HG03095 (cell line): ENCODE data around the gene KRT5.

Source experiments
- ATAC-seq: cut with Tn5 transposase; IDR thresholded peaks from one replicate; pipeline ENCODE4 v1.9.1; 2021; ENCODE audit warnings: moderate library complexity; ENCODE audit not compliant: unreplicated experiment

KRT5 gene

GRCh38 chr12:52519826-52520662, at the start of gene KRT5:
KRT5 (minus strand) TSS chr12:52520394; CDS start chr12:52520296, 98 bp downstream.
- ATAC-seq = no peak

- ATAC-seq = no peak
Observed at GRCh38 chr12:52568111-52568510, 47.9 kb upstream of the KRT5 start.

- no peak for ATAC-seq
Observed at GRCh38 chr12:52566847-52567291, 46.7 kb upstream of the KRT5 start.

GRCh38 chr12:52564582-52564981, 44.4 kb upstream of the KRT5 start:
- no peak for ATAC-seq

DNA sequence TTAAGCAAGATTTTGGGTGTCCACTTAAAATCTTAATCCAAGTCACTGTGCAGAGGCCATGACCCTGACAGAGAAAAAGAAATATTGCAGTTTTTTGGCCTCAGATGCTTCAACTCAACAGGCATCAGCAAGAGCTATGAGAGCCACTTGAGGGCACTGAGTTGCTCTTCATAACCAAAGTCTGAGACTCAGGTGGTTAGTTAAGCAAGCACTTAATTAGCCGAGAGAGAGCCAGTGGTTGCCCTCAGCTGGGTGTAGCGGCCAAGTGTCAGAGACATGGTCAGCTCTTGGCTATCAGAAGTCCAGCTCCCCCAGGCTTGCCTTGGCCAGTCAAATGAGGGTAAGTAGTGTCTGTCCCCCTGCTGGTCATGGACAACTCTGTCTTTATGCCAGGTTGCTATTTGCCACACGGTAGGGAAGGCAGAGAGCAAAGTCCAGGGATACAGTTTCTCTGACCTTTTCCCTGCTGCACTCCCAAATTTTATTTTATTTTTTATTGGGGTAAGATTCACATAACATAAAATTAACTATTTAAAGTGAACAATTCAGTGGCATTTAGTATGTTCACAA, 41.8 kb upstream of the KRT5 start:
- no peak for ATAC-seq

DNA sequence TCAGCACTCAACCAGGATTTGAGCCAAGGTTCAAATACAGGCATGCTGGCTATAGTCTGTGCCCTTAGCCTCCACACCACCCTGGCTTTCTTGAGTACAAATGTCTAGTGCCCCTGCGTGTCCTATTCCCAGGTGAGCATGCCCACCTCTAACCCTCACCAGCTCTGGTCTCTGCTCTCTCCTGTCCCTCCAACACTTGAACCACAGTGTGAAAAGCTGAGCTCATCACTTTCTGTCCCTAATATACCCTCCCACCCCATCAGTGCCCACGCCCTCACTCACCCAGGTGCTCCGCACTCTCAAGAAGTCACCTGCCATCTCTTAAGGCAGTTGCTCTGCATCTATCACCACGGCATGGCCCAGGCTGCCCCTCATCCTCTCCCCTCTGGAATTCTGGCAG, 39.8 kb upstream of the KRT5 start:
- no peak for ATAC-seq

- ATAC-seq = no peak
Observed at GRCh38 chr12:52558781-52559445, 38.7 kb upstream of the KRT5 start.

GRCh38 chr12:52557476-52557875, 37.3 kb upstream of the KRT5 start:
- ATAC-seq = no peak

GRCh38 chr12:52555577-52555976, 35.4 kb upstream of the KRT5 start:
- ATAC-seq = no peak

DNA sequence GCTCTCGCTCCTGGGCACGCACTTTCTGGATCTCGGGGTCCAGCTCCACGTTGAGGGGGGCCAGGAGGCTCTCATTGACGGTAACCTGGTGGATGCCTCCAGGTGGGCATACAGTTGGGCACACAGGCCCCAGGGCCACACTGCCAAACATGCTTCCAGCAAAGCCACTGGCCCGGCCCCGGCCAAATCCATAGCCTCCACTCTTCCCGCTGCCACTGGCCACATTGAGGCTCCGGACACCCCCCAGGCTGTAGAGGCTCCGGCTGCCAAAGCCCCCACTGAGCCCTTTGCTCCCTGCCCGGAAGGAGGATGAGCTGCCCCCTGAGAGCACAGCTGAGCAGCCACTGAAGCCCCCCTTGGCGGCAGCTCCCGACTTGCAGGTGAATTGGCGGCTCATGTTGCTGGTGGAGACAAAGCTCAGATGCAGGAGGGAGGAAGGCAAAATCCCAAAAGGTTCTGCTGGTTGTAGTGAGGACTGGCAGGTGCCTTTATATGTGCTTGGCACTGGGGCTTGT, 32.5 kb upstream of the KRT5 start, which contains the start of gene KRT71:
KRT71 (minus strand) TSS at position 465 of the 515 bp plus-strand sequence; CDS start at position 397, 68 bp downstream.
- ATAC-seq = no peak

GRCh38 chr12:52552055-52552454, 31.9 kb upstream of the KRT5 start:
- no peak for ATAC-seq

DNA sequence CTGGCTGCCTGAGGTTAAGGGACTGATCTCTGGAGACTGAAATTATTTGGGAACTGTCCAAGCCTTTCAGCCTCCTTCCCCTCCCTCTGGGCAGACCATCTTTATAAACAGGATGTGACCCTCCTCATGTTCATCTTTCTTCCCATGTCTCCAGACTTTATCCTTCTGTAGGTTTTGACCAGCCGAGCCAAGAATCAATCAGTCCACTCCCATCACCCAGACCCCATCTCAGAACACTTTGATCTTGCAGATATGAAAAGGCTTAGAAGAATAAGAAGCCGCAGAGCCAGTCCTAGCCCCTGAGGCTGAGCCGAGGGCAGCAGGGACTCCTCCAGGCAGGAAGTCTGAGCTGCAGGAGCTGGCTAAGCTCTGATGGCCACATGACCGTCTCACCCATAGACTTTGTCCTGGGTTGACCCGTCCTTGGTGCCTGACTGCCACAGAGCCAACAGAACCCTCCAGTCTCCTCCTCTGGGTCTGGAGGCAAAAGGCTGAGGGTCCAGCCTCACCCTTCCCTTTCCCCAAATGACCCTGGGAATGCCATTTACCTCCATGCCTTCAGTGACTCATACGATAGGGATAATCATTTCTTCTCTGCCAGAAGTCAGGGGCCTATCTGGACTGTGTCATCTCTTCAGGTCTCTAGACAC, 31.1 kb upstream of the KRT5 start:
- ATAC-seq = no peak

DNA sequence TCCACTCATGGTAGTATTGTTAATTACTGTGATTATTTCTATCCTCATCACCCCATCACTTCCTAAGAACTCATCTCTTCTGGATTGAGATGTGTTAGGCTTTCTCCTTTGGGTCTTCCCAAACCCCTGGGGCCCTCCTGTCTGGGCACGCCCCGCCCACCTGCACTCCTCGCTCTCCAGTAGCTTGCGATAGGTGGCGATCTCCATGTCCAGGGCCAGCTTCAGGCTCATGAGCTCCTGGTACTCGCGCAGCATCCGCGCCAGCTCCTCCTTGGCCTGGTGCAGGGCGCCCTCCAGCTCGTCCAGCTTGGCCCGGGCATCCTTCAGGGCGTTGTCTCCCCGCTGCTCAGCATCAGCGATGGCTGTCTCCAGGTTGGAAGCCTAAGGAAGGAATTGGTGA, 25.9 kb upstream of the KRT5 start:
- no peak for ATAC-seq

DNA sequence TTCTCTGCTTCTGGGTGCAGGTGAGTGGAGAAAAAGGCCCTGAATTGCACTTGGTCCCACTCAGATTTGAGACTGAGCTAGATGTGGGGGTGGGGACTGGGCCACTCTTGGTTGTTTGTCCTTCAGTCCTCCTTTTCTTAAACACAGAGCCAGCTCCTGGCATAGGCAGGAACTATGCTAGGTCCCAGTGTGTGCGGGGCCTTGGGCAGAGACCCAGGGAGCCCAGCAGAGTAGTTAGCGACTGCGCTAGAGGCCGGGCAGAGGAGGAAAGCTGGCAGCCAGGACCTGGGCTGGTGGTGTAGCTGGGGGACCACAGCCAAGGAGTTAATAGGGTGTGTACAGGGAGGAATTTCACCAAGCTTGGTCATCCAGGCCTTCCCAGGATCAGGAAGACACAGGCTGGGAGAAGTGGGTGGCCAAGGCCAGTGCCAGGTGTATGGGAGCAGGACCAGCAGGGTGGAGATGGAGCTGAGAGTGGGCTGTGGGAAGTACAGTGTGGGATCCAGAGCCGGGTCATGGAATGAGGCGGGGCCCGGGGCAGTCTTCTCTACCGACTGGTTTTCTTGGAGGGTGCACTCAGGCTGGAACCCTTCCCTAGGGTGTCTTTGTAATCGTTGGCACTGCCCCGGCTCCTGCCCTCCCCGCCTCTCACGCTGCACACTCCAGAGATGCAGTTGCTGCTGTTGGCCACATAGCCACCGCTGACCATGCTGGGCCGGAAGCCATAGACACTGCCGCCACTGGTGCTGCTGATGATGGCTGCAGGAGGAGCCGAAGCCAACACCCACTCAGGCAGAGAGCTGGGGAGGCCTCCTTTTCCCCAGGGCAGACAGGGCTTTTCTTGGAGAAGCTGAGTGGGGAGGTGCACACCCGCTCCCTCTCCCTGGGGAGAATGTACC, 24.0 kb upstream of the KRT5 start:
- no peak for ATAC-seq

DNA sequence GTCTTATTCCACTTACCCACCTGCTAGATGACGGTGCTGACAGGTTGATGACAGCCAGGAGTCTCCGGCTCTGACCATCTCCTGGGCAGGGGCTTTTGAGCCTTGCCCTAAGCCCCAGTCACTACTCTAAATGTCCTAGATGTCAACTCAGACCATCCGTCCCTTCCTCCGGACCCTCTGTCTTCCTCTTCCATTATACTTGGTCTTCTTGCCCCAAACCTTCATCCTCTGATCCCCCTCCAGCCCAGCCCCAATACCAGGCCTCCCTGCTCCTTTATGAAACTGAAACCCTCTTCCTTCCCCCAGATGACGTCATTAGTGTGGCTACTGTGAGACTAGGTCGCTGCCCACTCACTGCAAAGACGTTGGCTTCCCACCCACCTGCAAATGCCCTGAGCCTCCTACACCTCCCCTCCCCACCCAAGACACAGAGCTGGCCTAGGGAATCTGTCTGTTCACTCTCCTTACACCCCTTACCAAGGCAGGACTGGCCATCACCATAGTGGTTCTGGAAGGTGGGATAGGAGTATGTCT, 22.7 kb upstream of the KRT5 start:
- ATAC-seq = no peak

DNA sequence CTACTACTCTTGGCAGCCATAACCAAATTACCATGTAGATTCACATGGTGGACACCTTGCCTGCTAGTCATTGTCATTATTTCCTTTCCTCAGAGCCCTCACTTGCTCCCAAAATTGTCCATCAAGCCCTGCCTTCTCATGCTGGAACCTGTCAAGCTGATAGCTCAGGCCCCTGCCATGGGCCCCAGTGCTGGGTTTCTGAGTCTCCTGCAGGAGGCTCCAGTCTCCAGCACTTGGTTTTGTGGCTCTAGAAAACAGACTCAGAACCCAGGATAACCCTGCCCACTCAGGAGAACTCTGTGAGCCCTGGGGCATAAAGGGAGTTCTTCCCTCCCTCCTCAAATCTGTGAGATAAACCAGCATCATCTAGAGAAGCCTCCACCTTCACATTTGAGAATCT, 22.0 kb upstream of the KRT5 start:
- no peak for ATAC-seq

DNA sequence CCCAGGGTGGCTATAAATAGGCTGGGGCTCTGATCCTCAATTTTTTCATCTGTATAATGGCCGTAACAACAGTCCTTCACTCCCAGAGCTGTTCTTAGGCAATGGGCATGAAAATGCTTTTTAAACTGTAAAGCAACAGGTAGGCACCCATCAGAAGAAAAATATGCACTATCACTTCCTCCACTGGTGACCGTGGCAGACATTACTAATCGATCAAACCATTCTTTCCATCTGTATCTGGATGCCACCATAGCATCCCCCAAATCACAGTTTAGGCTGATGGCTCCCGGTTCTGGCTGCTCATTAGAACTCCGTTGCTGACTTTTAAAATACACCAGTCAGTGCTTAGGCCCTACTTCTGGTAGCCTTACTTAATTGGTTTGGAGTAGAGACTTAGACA, 21.5 kb upstream of the KRT5 start:
- ATAC-seq = no peak

- no peak for ATAC-seq
Observed at GRCh38 chr12:52540531-52540930, 20.3 kb upstream of the KRT5 start.

GRCh38 chr12:52539821-52540173, 19.6 kb upstream of the KRT5 start:
- ATAC-seq = no peak
